Left cardiac atrium (tissue), 4 donors: Measurements from ENCODE around the gene L3MBTL3. TPM values are rescaled to one million over a fixed set of nuclear protein-coding genes. Genes with fewer than 3 reads are reported as not detected.

Source experiments
- ATAC-seq, 2 donors: fragments of 200-7000 bp; cut with Tn5 transposase; one replicate each; pipeline ENCODE4 v1.9.1; 2020; ENCODE audit warnings: mild to moderate bottlenecking in 2 of 2, moderate library complexity in 2 of 2
- DNase-seq: peaks from one replicate; pipeline ENCODE4 v3.0.0-alpha.2; 2020
- intact Hi-C, 2 donors: fragments of 100-400 bp; cut with DNase I; formaldehyde crosslinking; loops; one replicate each; pipeline versions ENCODE4 v1.14.1 to v1.15.1; 2022 to 2023
- long read RNA-seq: library from polyadenylated mRNA; unstranded; transcript quantifications from one replicate; pipeline ENCODE4 v2.0.0, GENCODE V29; 2021
- total RNA-seq, 2 donors: library from RNA; stranded (reverse); fragmentation: NEBNext Ultra II Directional; extraction: Animal tissue kit (Norgen Biotek cat#: 25700); gene quantifications; one replicate each; pipeline ENCODE4 v1.2.1, GENCODE V29; 2021
- donor health status: DM: no; HTN: yes; CAD: no.
- donor health status: DM: no; HTN: yes; CAD: no; lungs with severe emphysema.
- donor health status: DM: yes; HTN: yes; CAD: no.
- donor health status: Dilated cardiomyopathy.

L3MBTL3 gene
- 1 to 10 TPM; 3.7 to 3.8 TPM for total RNA-seq
- long read RNA-seq: 0 reads

GRCh38 chr6:130018292-130018743 is at the start of gene L3MBTL3:
L3MBTL3 (plus strand) TSS chr6:130018581; CDS start chr6:130042700, 24,119 bp downstream.
- ATAC-seq: peak; percentile 90 to 95
- DNase-seq: peak; percentile 92
- intact Hi-C loops: no loop called here

DNA sequence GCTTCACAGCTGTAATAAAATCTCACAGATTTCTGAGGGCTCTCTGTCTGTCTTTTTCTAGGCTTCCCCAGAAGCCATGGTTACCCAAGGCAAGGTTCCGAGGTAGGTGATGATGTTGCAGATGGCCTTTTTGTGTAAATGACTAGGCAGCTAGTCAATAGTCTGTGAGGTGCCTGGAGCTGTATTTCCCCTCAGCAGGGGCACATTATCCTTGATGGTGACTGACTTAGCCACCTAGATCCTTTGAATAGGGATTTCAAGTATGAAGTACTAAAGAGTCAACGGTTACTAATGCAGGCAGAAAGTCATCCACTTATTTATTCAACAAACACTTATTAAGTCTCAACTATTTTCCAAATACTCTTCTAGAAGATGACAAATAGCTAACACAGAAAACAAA is 49.3 kb upstream of the L3MBTL3 start:
- intact Hi-C loops: no loop called here
- no peak for ATAC-seq
- no peak for DNase-seq

- ATAC-seq: no peak
- intact Hi-C loops: no loop called here
- DNase-seq: no peak
Observed at GRCh38 chr6:129976110-129976509, 42.3 kb upstream of the L3MBTL3 start.

- DNase-seq (no peak), ATAC-seq (no peak)
- intact Hi-C loops: no loop called here
Observed at GRCh38 chr6:129978148-129978916, 40.0 kb upstream of the L3MBTL3 start.

DNA sequence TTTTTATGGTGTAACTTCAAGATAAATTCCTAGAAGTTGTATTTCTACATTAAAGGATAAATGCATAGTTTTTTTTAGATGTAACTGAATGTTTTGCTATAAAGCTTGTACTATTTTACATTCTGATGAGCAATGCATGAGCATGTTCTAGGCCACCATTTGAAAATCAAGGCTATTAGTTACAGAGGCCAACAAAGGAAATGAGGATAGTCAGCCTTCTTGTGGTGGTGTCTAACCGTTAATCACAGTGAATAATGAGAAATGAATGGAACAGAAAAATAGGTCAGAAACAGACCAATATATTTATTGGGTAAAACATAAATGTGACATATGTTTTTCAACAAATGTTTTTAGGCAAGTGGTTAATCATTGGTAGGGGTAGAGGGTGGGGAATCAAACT is 37.6 kb upstream of the L3MBTL3 start:
- no peak for DNase-seq
- intact Hi-C loops: no loop called here
- ATAC-seq: no peak

DNA sequence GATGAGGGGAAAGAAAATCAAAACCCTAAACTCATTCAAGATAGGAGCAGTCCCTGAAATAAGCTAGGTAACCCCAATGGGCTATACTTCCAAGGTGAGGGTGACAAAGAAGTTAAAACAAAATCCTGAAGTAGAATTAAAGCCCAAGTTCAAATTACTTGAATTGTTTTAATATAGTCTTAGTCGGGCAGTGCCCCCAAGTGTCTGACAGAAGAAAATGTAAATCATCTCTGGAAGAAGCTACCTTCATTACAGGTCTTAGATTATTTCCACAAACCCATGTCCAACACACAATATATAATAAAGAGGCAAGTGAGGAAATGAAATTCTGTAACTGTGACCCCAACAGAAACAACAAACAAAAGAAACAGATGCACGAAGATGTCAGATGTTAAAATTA is 36.8 kb upstream of the L3MBTL3 start:
- intact Hi-C loops: no loop called here
- DNase-seq: no peak
- ATAC-seq: no peak

DNA sequence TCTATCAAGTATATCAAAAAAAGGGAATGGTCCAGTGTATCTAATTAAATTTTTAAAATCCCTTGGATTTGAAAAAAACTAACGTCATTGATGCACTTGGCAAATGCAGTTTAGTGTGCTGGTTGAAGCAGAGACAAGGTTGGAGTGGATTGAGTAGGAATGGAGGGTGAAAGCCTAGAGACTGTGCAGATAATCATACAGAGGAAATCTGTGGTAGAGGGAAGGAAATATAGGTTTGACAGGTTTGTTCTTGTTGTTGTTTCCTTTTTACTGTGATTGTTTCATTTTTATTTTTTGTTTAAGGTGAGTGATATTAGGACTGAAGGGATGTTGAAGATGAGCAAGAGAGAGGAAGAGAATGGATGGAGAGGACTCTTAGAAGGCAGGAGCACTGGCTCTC is 29.0 kb upstream of the L3MBTL3 start:
- no peak for DNase-seq
- intact Hi-C loops: no loop called here
- no peak for ATAC-seq

DNA sequence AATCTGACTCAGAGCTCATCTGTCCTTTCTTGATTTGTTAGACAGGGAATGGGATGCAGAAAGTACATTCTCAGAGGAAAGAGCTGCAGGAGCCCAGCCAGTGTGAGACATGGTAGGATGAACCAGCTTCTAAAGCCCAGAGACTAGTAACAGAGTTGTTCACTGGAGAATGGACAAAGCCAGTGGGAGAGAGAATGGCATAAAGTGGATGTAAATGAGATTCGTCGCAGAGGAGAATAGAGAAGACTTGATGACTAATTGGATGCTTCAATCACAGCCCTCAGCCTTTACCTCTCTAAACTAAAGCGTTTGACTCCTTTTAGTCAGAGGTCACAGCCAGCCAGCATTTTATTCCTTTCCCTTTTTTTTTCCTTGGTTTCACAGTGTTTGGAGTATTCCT is 25.5 kb upstream of the L3MBTL3 start:
- ATAC-seq (no peak), DNase-seq (no peak)
- intact Hi-C loops: no loop called here

GRCh38 chr6:129994410-129994809 is 24.0 kb upstream of the L3MBTL3 start:
- ATAC-seq (no peak), DNase-seq (no peak)
- intact Hi-C loops: no loop called here

- no peak for ATAC-seq
- intact Hi-C loops: no loop called here
- DNase-seq: no peak
Observed at GRCh38 chr6:129996387-129996786, 22.0 kb upstream of the L3MBTL3 start.

GRCh38 chr6:130000526-130001421 is 17.6 kb upstream of the L3MBTL3 start:
- DNase-seq (no peak), ATAC-seq (no peak)
- intact Hi-C loops: no loop called here

DNA sequence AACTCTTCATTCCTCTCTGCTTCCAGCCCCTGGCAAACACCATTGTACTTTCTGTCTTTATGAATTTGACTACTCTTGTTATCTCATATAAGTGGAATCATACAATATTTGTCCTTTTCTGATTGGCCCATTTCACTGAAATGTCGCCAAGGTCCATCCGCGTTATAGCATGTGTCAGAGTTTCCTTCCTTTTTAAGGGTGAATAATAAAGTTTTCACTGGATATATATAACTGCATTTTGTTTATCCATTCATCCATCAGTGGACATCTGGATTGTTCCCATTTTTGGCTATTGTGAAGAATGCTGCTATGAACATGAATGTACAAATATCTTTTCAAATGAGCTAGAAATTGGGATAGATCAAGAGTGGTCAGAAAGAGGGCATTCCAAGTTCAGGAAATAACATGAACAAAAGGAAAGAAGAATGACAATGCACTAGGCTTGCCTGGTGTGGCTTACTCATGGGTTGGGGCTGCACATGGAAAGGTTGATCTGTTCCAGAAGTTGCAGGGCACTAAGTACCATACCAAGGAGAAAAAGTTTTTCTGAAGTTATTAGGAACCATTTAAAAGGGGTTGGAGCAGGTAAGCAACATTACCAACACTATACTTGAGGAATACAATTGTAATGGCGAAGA is 10.0 kb upstream of the L3MBTL3 start:
- ATAC-seq (no peak), DNase-seq (no peak)
- intact Hi-C loops: no loop called here

- no peak for DNase-seq
- ATAC-seq: no peak
- intact Hi-C loops: no loop called here
Observed at GRCh38 chr6:130009146-130009545, 9.2 kb upstream of the L3MBTL3 start.

GRCh38 chr6:130010387-130010786 is 8.0 kb upstream of the L3MBTL3 start:
- DNase-seq (no peak), ATAC-seq (no peak)
- intact Hi-C loops: no loop called here

GRCh38 chr6:130012728-130013127 is 5.7 kb upstream of the L3MBTL3 start:
- intact Hi-C loops: no loop called here
- no peak for DNase-seq
- no peak for ATAC-seq

- intact Hi-C loops: no loop called here
- peak; percentile 4 to 19 for ATAC-seq
- DNase-seq: peak; percentile 42
Observed at GRCh38 chr6:130018744-130019325, 454 bp downstream of the L3MBTL3 start.

DNA sequence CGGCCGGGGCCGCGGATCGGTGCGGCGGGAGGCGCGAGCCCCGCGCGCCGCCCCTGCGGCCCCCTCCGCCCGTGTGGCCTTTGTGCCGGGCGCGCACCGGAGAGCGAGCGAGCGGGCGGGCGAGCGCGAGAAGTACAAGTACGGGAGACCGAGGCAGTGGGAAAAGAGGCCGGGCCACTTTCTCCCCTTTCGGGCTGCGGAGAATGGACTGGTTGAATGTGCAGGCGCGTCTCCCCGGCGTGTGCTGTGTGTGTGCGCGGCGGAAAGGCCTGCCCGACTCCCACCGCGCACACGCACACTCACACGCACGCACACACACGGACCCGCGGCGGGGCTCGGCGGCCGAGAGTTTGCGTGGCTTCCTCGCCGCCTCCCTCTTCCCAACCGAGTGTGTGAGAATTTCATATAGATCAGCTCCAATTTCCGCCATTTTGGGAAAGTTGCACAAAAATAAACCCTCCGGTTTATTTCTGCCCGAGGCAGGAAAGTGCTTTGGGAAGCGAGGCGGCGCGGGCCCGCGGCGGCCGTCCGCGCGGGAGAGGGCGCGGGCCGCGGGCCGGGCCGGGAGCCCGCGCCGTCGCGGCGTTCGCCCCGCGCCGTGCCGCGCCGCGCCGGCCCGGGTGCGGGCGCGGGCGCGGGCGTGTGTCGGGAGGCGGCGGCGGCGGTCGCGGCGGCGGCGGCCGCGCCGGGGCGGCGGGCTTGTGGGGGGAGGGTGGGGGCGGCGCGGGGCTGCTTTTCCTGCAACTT is 1.1 kb downstream of the L3MBTL3 start:
- intact Hi-C loops: loop anchor here in 1 of 2 donors (5.0 kb wide), 1 partner anchor 422 kb away; no protein-coding TSS in a partner anchor
- peak in 1 of 2 donors; percentile 4 for ATAC-seq
- peak; percentile 35 for DNase-seq

DNA sequence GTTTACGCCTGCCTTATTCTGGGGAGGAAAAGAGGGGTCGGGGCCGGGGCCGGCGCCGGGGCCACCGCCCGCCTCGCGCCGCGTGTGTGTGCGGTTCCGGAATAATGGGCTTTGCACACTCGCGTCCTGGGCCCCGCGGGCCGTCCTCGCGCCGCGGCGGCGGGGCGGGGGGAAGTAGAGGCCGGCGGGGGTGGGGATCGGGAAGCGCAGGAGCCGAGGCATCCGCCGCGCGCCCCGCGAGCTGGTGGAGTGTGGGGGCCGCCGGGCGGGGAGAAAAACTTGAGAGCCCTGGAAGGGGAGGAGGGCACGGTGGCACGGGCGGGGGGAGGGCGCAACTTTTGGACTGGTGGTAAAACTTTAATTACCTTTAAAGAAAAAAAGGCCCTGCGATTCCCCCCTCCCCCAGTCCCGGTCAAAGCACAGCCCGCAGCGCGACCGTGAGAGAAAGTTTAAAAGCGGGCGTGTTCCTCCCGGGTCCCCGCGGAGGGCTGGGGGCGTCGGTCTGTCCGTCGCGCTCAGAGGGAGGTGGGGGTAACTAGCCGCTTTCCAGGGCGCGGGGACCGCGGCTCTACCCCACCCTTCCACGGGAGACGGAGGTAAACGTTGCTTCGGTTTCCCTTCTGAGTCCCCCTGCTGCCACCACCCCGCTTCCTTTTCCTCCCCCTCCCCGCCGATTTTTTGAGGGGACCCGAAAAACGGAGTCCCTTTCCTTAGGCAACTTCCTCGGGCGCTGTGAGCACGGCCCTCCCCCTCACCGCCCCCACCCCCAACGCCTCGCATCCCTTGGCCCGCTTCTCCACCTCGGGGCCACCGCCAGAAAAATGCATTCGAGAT is 1.9 kb downstream of the L3MBTL3 start:
- ATAC-seq (peak; percentile 28 to 55), DNase-seq (peak; percentile 39)
- intact Hi-C loops: loop anchor here in 1 of 2 donors (5.0 kb wide), 1 partner anchor 423 kb away; no protein-coding TSS in a partner anchor
